Activated CD4-positive, alpha-beta memory T cell treated with anti-CD3 and anti-CD28 coated beads, Interleukin-2, amount 10 ng/mL, durations not matched to agents 7 days and 5 days (primary cell): ENCODE results near the gene FLVCR2. TPM values are rescaled to one million over a fixed set of nuclear protein-coding genes. Genes with fewer than 3 reads are reported as not detected.
A peak's percentile ranks its signal among the peaks of the same experiment; 100 is the strongest.

Source experiments
- CTCF ChIA-PET: fragments of 350-600 bp; sonication (Branson Sonifier 250); formaldehyde crosslinking; loops from one replicate; lab custom pipeline; 2021; ENCODE audit warnings: antibody characterized with exemption, inconsistent platforms; lab: Charles Lee
- POLR2A ChIA-PET: fragments of 350-600 bp; sonication (Branson Sonifier 250); formaldehyde crosslinking; loops from one replicate; lab custom pipeline; 2021; ENCODE audit warnings: antibody characterized with exemption; lab: Charles Lee
- DNase-seq: peaks from one replicate; pipeline ENCODE4 v3.0.0-alpha.2; 2020
- H3K27ac Mint-ChIP-seq: one replicate; pipeline ENCODE4 v1.8.0; 2021; ENCODE audit warnings: mild to moderate bottlenecking, mixed read lengths
- H3K27me3 Mint-ChIP-seq: one replicate; pipeline ENCODE4 v1.8.0; 2021; ENCODE audit warnings: mixed read lengths
- H3K36me3 Mint-ChIP-seq: one replicate; pipeline ENCODE4 v1.8.0; 2021; ENCODE audit warnings: low read depth, mixed read lengths
- H3K4me1 Mint-ChIP-seq: one replicate; pipeline ENCODE4 v1.8.0; 2021; ENCODE audit warnings: mixed read lengths
- H3K4me3 Mint-ChIP-seq: one replicate; pipeline ENCODE4 v1.8.0; 2021; ENCODE audit warnings: mild to moderate bottlenecking, mixed read lengths
- H3K9me3 Mint-ChIP-seq: one replicate; pipeline ENCODE4 v1.8.0; 2021; ENCODE audit warnings: mixed read lengths
- total RNA-seq, 2 experiments: library from RNA; stranded (reverse); gene quantifications; one replicate each; pipeline ENCODE4 v1.2.3, GENCODE V29; 2021

Gene FLVCR2
- total RNA-seq, 2 experiments from 2014 or later: 1.3 to 3.0 TPM

- DNase-seq: peak; percentile 82
- POLR2A ChIA-PET: interaction anchor here (0.8 to 5.6 kb wide), 12 partner anchors 9 to 540 kb away, joined by 3 to 172 read pairs (median 6); partner anchors contain the start of genes BATF, EIF2B2 and NEK9
- CTCF ChIA-PET: interaction anchor here (0.6 to 5.5 kb wide), 12 partner anchors 9 to 235 kb away, joined by 3 to 41 read pairs (median 6); partner anchors contain the start of genes BATF, ERG28 and TTLL5
- no peaks in the 10 kb centered on the region for H3K27me3 Mint-ChIP-seq
- H3K4me1 Mint-ChIP-seq: peaks cover 77% of the 10 kb centered on the region
- H3K9me3 Mint-ChIP-seq: no peaks in the 10 kb centered on the region
- H3K36me3 Mint-ChIP-seq: peaks cover 44% of the 10 kb centered on the region
- H3K4me3 Mint-ChIP-seq: peak overlapping the region; percentile 57
- peak overlapping the region; percentile 99 for H3K27ac Mint-ChIP-seq
Measured at GRCh38 chr14:75542588-75543091, 35.8 kb upstream of the FLVCR2 start.

DNA sequence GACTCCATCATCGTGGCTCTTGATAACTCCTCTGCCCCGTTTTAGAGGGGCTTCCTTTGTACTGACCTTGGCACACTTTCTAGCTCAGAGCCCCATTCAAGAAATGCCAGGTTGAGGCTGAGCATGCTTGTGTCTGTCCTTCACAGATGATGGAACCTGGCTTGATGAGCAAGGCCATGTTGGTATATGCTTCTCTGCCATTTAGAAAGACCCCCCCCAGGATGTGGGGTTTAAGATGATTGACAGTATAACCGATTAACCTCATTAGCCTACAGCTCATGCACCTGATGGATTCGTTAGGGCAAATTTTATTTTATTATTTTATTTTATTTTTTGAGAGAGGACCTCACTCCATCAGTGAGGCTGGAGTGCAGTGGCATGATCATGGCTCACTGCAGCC is 35.2 kb upstream of the FLVCR2 start:
- peaks cover 80% of the 10 kb centered on the region for H3K4me1 Mint-ChIP-seq
- no peaks in the 10 kb centered on the region for H3K27me3 Mint-ChIP-seq
- peak overlapping the region; percentile 57 for H3K4me3 Mint-ChIP-seq
- ChIA-PET POLR2A (interaction anchor here (1.0 to 5.6 kb wide), 10 partner anchors 10 to 540 kb away, joined by 3 to 172 read pairs (median 6); partner anchors contain the start of genes BATF, EIF2B2 and NEK9), CTCF (interaction anchor here (1.1 to 5.5 kb wide), 11 partner anchors 10 to 118 kb away, joined by 4 to 41 read pairs (median 6); partner anchors contain the start of genes BATF, ERG28 and TTLL5)
- H3K27ac Mint-ChIP-seq: peak overlapping the region; percentile 99
- peaks cover 48% of the 10 kb centered on the region for H3K36me3 Mint-ChIP-seq
- no peak for DNase-seq
- H3K9me3 Mint-ChIP-seq: no peaks in the 10 kb centered on the region

GRCh38 chr14:75543786-75544185 is 34.6 kb upstream of the FLVCR2 start:
- Mint-ChIP-seq H3K9me3 (no peaks in the 10 kb centered on the region), H3K27me3 (no peaks in the 10 kb centered on the region), H3K27ac (peak overlapping the region; percentile 99), H3K4me3 (peak overlapping the region; percentile 11), H3K4me1 (peaks cover 81% of the 10 kb centered on the region), H3K36me3 (peaks cover 50% of the 10 kb centered on the region)
- ChIA-PET POLR2A (interaction anchor here (1.1 to 5.6 kb wide), 6 partner anchors 13 to 541 kb away, joined by 3 to 172 read pairs (median 10); partner anchors contain the start of genes BATF and EIF2B2), CTCF (interaction anchor here (1.1 to 5.5 kb wide), 6 partner anchors 17 to 55 kb away, joined by 3 to 41 read pairs (median 6); no protein-coding TSS in a partner anchor)
- no peak for DNase-seq

- H3K27me3 Mint-ChIP-seq: no peaks in the 10 kb centered on the region
- peaks cover 72% of the 10 kb centered on the region for H3K4me1 Mint-ChIP-seq
- CTCF ChIA-PET: no interaction called here
- H3K36me3 Mint-ChIP-seq: peaks cover 47% of the 10 kb centered on the region
- no peak for DNase-seq
- POLR2A ChIA-PET: interaction anchor here (1.2 to 1.3 kb wide), 2 partner anchors 11 to 16 kb away, joined by 3 read pairs; no protein-coding TSS in a partner anchor
- no peaks in the 10 kb centered on the region for H3K9me3 Mint-ChIP-seq
- H3K27ac Mint-ChIP-seq: no peak overlapping the region
- H3K4me3 Mint-ChIP-seq: no peak overlapping the region
Measured at GRCh38 chr14:75545907-75546306, 32.5 kb upstream of the FLVCR2 start.

GRCh38 chr14:75547552-75548250 is 30.7 kb upstream of the FLVCR2 start:
- peak overlapping the region; percentile 11 for H3K27ac Mint-ChIP-seq
- DNase-seq: no peak
- peaks cover 66% of the 10 kb centered on the region for H3K4me1 Mint-ChIP-seq
- H3K36me3 Mint-ChIP-seq: peaks cover 47% of the 10 kb centered on the region
- H3K4me3 Mint-ChIP-seq: no peak overlapping the region
- ChIA-PET CTCF (interaction anchor here (1.5 to 2.8 kb wide), 2 partner anchors 13 to 28 kb away, joined by 4 to 14 read pairs; no protein-coding TSS in a partner anchor), POLR2A (interaction anchor here (1.0 to 1.4 kb wide), 3 partner anchors 23 to 33 kb away, joined by 3 read pairs; no protein-coding TSS in a partner anchor)
- no peaks in the 10 kb centered on the region for H3K27me3 Mint-ChIP-seq
- H3K9me3 Mint-ChIP-seq: no peaks in the 10 kb centered on the region

GRCh38 chr14:75548544-75548943 is 29.9 kb upstream of the FLVCR2 start:
- Mint-ChIP-seq H3K27me3 (no peaks in the 10 kb centered on the region), H3K27ac (no peak overlapping the region), H3K36me3 (peaks cover 47% of the 10 kb centered on the region), H3K4me3 (no peak overlapping the region), H3K4me1 (peaks cover 67% of the 10 kb centered on the region), H3K9me3 (no peaks in the 10 kb centered on the region)
- CTCF ChIA-PET: interaction anchor here (1.2 to 2.8 kb wide), 3 partner anchors 12 to 28 kb away, joined by 3 to 14 read pairs (median 4); no protein-coding TSS in a partner anchor
- POLR2A ChIA-PET: interaction anchor here (0.8 to 1.4 kb wide), 7 partner anchors 9 to 33 kb away, joined by 3 to 5 read pairs (median 3); partner anchors contain the start of gene BATF
- no peak for DNase-seq

- CTCF ChIA-PET: interaction anchor here (1.2 to 2.8 kb wide), 3 partner anchors 12 to 29 kb away, joined by 3 to 14 read pairs (median 4); no protein-coding TSS in a partner anchor
- Mint-ChIP-seq H3K27ac (peak overlapping the region; percentile 49), H3K36me3 (peaks cover 47% of the 10 kb centered on the region), H3K4me3 (no peak overlapping the region), H3K4me1 (peaks cover 68% of the 10 kb centered on the region), H3K27me3 (no peaks in the 10 kb centered on the region), H3K9me3 (no peaks in the 10 kb centered on the region)
- DNase-seq: no peak
- POLR2A ChIA-PET: interaction anchor here (0.8 to 1.4 kb wide), 7 partner anchors 8 to 34 kb away, joined by 3 to 5 read pairs (median 3); partner anchors contain the start of gene BATF
Measured at GRCh38 chr14:75549169-75549568, 29.3 kb upstream of the FLVCR2 start.

- Mint-ChIP-seq H3K27ac (no peak overlapping the region), H3K27me3 (no peaks in the 10 kb centered on the region), H3K4me3 (no peak overlapping the region), H3K4me1 (peaks cover 67% of the 10 kb centered on the region), H3K9me3 (no peaks in the 10 kb centered on the region), H3K36me3 (peaks cover 45% of the 10 kb centered on the region)
- POLR2A ChIA-PET: interaction anchor here (1.0 kb wide), 1 partner anchor 28 kb away, joined by 3 read pairs; no protein-coding TSS in a partner anchor
- CTCF ChIA-PET: no interaction called here
- DNase-seq: no peak
Measured at GRCh38 chr14:75551021-75551420, 27.4 kb upstream of the FLVCR2 start.

GRCh38 chr14:75553157-75553556 is 25.3 kb upstream of the FLVCR2 start:
- no peaks in the 10 kb centered on the region for H3K27me3 Mint-ChIP-seq
- CTCF ChIA-PET: interaction anchor here (1.4 to 1.7 kb wide), 3 partner anchors 8 to 24 kb away, joined by 3 to 6 read pairs (median 4); no protein-coding TSS in a partner anchor
- POLR2A ChIA-PET: interaction anchor here (1.1 to 1.9 kb wide), 2 partner anchors 16 to 31 kb away, joined by 3 to 7 read pairs; partner anchors contain the start of gene BATF
- peaks cover 29% of the 10 kb centered on the region for H3K36me3 Mint-ChIP-seq
- H3K4me3 Mint-ChIP-seq: no peak overlapping the region
- H3K27ac Mint-ChIP-seq: no peak overlapping the region
- H3K9me3 Mint-ChIP-seq: no peaks in the 10 kb centered on the region
- DNase-seq: no peak
- peaks cover 62% of the 10 kb centered on the region for H3K4me1 Mint-ChIP-seq

DNA sequence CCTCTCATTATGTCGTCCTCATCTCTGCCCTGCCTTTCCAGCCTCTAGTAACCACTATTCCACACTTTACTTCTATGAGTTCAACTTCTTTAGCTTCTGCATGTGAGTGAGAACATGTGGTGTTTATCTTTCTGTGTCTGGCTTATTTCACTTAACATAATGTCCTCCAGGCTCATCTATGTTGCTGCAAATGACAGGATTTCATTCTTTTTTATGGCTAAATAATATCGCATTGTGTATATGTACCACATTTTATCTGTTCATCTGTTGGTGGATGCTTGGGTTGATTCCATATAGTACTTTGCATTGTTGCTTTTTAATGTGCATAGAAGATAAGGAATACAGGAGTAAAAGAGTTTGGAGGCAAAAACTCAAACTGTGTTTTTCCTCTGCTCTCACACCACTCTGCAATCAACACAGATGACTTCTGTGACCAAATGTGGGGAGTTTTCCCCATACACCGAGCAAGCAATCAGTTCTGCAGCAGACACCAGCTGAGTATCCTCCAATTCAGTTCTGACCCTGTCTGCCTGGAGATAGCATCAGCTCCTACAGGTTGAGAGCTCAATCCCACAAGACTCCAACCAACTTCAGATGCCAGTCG is 24.6 kb upstream of the FLVCR2 start:
- Mint-ChIP-seq H3K27me3 (no peaks in the 10 kb centered on the region), H3K4me1 (peaks cover 60% of the 10 kb centered on the region), H3K9me3 (no peaks in the 10 kb centered on the region), H3K36me3 (peaks cover 24% of the 10 kb centered on the region), H3K27ac (no peak overlapping the region), H3K4me3 (no peak overlapping the region)
- no peak for DNase-seq
- CTCF ChIA-PET: interaction anchor here (1.4 to 1.7 kb wide), 2 partner anchors 9 to 13 kb away, joined by 3 to 4 read pairs; no protein-coding TSS in a partner anchor
- POLR2A ChIA-PET: interaction anchor here (1.9 kb wide), 1 partner anchor 31 kb away, joined by 7 read pairs; the partner anchor contains the start of gene BATF

DNA sequence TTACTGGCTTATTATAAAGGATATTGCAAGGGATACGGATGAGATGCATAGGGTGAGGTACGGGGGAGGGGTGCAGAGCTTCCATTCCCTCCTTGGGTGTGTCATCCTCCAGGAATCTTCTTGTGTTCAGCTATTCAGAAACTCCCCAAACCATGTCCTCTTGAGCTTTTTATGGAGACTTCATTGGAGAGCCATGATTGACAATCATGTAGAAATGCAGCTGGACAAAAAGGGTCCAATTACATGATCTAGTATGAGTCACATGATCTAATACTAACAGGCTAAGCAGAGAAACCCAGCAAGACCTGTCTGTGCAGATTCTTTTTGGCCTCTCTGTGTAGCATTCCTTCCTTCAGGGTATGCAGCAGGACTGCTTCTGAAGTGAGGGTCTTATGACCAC is 23.9 kb upstream of the FLVCR2 start:
- H3K4me1 Mint-ChIP-seq: peaks cover 62% of the 10 kb centered on the region
- no peaks in the 10 kb centered on the region for H3K9me3 Mint-ChIP-seq
- CTCF ChIA-PET: interaction anchor here (1.4 kb wide), 1 partner anchor 12 kb away, joined by 3 read pairs; no protein-coding TSS in a partner anchor
- H3K27me3 Mint-ChIP-seq: no peaks in the 10 kb centered on the region
- peaks cover 19% of the 10 kb centered on the region for H3K36me3 Mint-ChIP-seq
- DNase-seq: no peak
- H3K4me3 Mint-ChIP-seq: no peak overlapping the region
- POLR2A ChIA-PET: no interaction called here
- H3K27ac Mint-ChIP-seq: no peak overlapping the region

DNA sequence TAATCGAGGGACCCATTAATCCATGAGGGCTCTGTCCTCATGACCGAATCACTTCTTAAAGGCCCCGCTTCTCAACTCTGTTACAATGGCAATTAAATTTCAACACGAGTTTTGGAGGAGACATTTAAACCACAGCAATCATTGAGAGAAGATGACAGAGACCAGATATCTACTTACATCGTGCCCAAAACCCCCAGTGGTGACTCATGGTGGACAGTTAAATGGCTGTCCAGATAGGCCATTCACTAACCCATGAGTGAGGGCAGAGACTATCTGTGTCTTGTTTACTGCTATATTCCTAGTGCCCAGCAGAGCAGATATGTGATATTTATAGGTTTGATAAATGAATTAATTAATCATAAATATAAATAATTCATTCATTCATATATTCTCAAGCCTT is 20.0 kb upstream of the FLVCR2 start:
- CTCF ChIA-PET: no interaction called here
- DNase-seq: no peak
- Mint-ChIP-seq H3K4me3 (no peak overlapping the region), H3K9me3 (no peaks in the 10 kb centered on the region), H3K36me3 (peaks cover 13% of the 10 kb centered on the region), H3K27ac (peak overlapping the region; percentile 62), H3K4me1 (peaks cover 67% of the 10 kb centered on the region), H3K27me3 (no peaks in the 10 kb centered on the region)
- POLR2A ChIA-PET: interaction anchor here (3.7 kb wide), 1 partner anchor 36 kb away, joined by 27 read pairs; the partner anchor contains the start of gene BATF
